A549 (cell line): Measurements from ENCODE around the gene KRT5.

Experiments used
- CTCF ChIP-seq: fragments of >200 bp; sonication (Bioruptor Twin); formaldehyde crosslinking; IDR thresholded peaks from 3 replicates; pipeline ENCODE4 v1.5.1; 2016
- EHF ChIP-seq: fragments of 250-450 bp; sonication (Bioruptor Pico); IDR thresholded peaks from 2 replicates; pipeline ENCODE4 v1.5.0; 2020; ENCODE audit warnings: mild to moderate bottlenecking
- HMGXB4 ChIP-seq: fragments of 250-450 bp; sonication (Bioruptor Pico); IDR thresholded peaks from 2 replicates; pipeline ENCODE4 v1.5.0; 2021; ENCODE audit warnings: mild to moderate bottlenecking, moderate library complexity, borderline replicate concordance
- KDM1A ChIP-seq: fragments of 200-600 bp; sonication (generic); IDR thresholded peaks from 2 replicates; pipeline ENCODE4 v1.6.1; 2016; ENCODE audit warnings: low read depth, mild to moderate bottlenecking
- POLR2A ChIP-seq: IDR thresholded peaks from 2 replicates; pipeline ENCODE4 v1.6.1; 2012; ENCODE audit warnings: mild to moderate bottlenecking, low read length

GRCh38 chr12:52519826-52520662 is at the start of gene KRT5:
- TF ChIP-seq POLR2A (no peak), EHF (no peak), HMGXB4 (CRISPR knock-in tag) (no peak), CTCF (no peak), KDM1A (no peak)
